ENCODE data around the gene C1orf21. TPM values are rescaled to one million over a fixed set of nuclear protein-coding genes. Genes with fewer than 3 reads are reported as not detected.
A peak's percentile ranks its signal among the peaks of the same experiment; 100 is the strongest.

The C1orf21 gene
- polyA plus RNA-seq, 3 donors, result 0.23 to 1.1 (median 0.28) TPM

DNA sequence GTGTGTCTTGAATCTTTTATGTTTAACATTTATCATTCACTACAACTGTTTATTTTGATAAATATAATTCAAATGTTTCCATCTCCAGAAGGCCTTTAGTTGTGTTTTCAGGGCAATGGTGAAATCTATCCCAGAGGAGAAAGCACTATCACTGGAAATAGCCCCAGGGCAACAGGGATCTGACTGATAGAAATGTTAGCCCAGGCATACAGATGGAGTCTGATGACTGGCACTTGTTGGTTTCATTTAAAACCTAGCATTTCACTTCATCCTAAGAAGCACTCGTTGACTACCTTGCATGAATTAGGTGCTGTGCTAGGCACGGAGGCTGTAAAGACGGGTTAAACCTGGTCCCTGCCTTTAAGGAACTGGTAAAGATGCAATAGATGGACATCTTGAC, 103.1 kb downstream of the C1orf21 start:
- H3K4me3 Mint-ChIP-seq, result no peak overlapping the region
- no peaks in the 10 kb centered on the region for H3K9me3 Mint-ChIP-seq
- Histone ChIP-seq H3K9ac (ENCODE audit: insufficient read depth, low read length, poor library complexity, severe bottlenecking) (no peak overlapping the region), H4K20me1 (ENCODE audit: insufficient read depth, low read length) (no peaks in the 10 kb centered on the region), H3K79me2 (ENCODE audit: insufficient read depth, low read length) (peaks cover 5% of the 10 kb centered on the region), H3K9me3 (replicated peaks in 1 of 2; ENCODE audit: control insufficient read depth in 1 of 2, insufficient read depth in 1 of 2, low read length in 2 of 2) (no peaks in the 10 kb centered on the region), H3K4me3 (replicated peaks in 1 of 3; ENCODE audit: low read depth in 2 of 3, low read length in 3 of 3) (no peak overlapping the region), H3K27me3 (ENCODE audit: control insufficient read depth in 2 of 2, insufficient read depth in 2 of 2, low read length in 2 of 2) (no peaks in the 10 kb centered on the region), H3K4me1 (ENCODE audit: control insufficient read depth in 1 of 2, insufficient read depth in 2 of 2, low read length in 2 of 2) (peaks cover 17 to 24% of the 10 kb centered on the region in 2 donors), H3K4me2 (replicated peaks; ENCODE audit: extremely low read depth, low read length, poor library complexity, severe bottlenecking) (no peak overlapping the region), H3K27ac (ENCODE audit: low read depth in 1 of 2, low read length in 2 of 2) (no peak overlapping the region), H3K36me3 (replicated peaks in 1 of 2; ENCODE audit: control insufficient read depth in 1 of 2, insufficient read depth in 2 of 2, low read length in 2 of 2) (no peaks in the 10 kb centered on the region), H2AFZ (ENCODE audit: insufficient read depth, low read depth, low read length, poor library complexity, severe bottlenecking) (no peak overlapping the region)
- peaks cover 31% of the 10 kb centered on the region for H3K4me1 Mint-ChIP-seq
- no peaks in the 10 kb centered on the region for H3K36me3 Mint-ChIP-seq
- TF ChIP-seq, protein P1, sequence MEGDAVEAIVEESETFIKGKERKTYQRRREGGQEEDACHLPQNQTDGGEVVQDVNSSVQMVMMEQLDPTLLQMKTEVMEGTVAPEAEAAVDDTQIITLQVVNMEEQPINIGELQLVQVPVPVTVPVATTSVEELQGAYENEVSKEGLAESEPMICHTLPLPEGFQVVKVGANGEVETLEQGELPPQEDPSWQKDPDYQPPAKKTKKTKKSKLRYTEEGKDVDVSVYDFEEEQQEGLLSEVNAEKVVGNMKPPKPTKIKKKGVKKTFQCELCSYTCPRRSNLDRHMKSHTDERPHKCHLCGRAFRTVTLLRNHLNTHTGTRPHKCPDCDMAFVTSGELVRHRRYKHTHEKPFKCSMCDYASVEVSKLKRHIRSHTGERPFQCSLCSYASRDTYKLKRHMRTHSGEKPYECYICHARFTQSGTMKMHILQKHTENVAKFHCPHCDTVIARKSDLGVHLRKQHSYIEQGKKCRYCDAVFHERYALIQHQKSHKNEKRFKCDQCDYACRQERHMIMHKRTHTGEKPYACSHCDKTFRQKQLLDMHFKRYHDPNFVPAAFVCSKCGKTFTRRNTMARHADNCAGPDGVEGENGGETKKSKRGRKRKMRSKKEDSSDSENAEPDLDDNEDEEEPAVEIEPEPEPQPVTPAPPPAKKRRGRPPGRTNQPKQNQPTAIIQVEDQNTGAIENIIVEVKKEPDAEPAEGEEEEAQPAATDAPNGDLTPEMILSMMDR (IDR thresholded peaks at IDR 0.05), result no peak
- DNase-seq, result no peak
- intact Hi-C loops (cut with micrococcal nuclease), result no loop called here
- H3K27ac Mint-ChIP-seq, result peak overlapping the region in 3 of 7 donors; percentile 26 to 67 (median 52)
- no peaks in the 10 kb centered on the region for H3K27me3 Mint-ChIP-seq (ENCODE audit: low read depth in 3 of 3)
- WGBS (ENCODE audit: insufficient coverage), result 97% methylated on average over 3 of the region's 3 CpGs

DNA sequence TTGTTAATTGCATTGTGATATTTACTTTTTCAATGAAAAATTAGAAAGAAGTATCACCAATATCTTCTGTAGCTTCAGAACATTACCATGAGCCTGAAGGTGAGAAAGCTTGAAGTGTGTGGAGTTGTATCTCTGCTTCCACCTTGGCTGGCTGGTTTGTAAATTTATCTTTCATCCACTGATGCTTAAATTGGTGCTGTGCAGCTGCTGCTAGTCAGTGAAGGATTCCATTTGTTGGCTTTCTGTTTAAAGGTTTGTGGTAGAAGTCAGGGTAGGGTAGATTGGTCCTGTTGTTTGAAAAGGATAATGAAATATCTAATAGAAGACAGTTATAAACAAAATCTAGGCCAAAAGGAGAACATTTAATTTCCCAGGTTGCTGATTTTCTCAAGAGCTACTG, 105.7 kb downstream of the C1orf21 start:
- Histone ChIP-seq H3K36me3 (replicated peaks in 1 of 2; ENCODE audit: control insufficient read depth in 1 of 2, insufficient read depth in 2 of 2, low read length in 2 of 2) (no peaks in the 10 kb centered on the region), H3K79me2 (ENCODE audit: insufficient read depth, low read length) (peaks cover 5% of the 10 kb centered on the region), H3K9ac (ENCODE audit: insufficient read depth, low read length, poor library complexity, severe bottlenecking) (no peak overlapping the region), H3K27me3 (ENCODE audit: control insufficient read depth in 2 of 2, insufficient read depth in 2 of 2, low read length in 2 of 2) (no peaks in the 10 kb centered on the region), H3K4me1 (ENCODE audit: control insufficient read depth in 1 of 2, insufficient read depth in 2 of 2, low read length in 2 of 2) (peaks cover 11 to 16% of the 10 kb centered on the region in 2 donors), H2AFZ (ENCODE audit: insufficient read depth, low read depth, low read length, poor library complexity, severe bottlenecking) (peak overlapping the region; percentile 83), H4K20me1 (ENCODE audit: insufficient read depth, low read length) (no peaks in the 10 kb centered on the region), H3K9me3 (replicated peaks in 1 of 2; ENCODE audit: control insufficient read depth in 1 of 2, insufficient read depth in 1 of 2, low read length in 2 of 2) (no peaks in the 10 kb centered on the region), H3K4me3 (replicated peaks in 1 of 3; ENCODE audit: low read depth in 2 of 3, low read length in 3 of 3) (no peak overlapping the region), H3K27ac (ENCODE audit: low read depth in 1 of 2, low read length in 2 of 2) (peak overlapping the region in 1 of 2 donors; percentile 88), H3K4me2 (replicated peaks; ENCODE audit: extremely low read depth, low read length, poor library complexity, severe bottlenecking) (no peak overlapping the region)
- DNase-seq, result no peak
- Mint-ChIP-seq H3K27me3 (ENCODE audit: low read depth in 3 of 3) (peaks cover 0 to 2% (median 0%) of the 10 kb centered on the region in 3 donors), H3K27ac (peak overlapping the region in 5 of 7 donors; percentile 85 to 95 (median 91)), H3K9me3 (no peaks in the 10 kb centered on the region), H3K4me1 (peaks cover 13% of the 10 kb centered on the region), H3K4me3 (no peak overlapping the region), H3K36me3 (no peaks in the 10 kb centered on the region)
- TF ChIP-seq, protein P1 (IDR thresholded peaks at IDR 0.05), result no peak
- intact Hi-C loops (cut with micrococcal nuclease), result no loop called here
